ENCODE results near the gene SFT2D1.

- TF ChIP-seq EZH2phosphoT487 (IDR thresholded peaks at IDR 0.05) (no peak), CTCF (IDR thresholded peaks at IDR 0.05) (no peak), EZH2 (IDR thresholded peaks at IDR 0.05) (no peak)
These were observed 43.8 kb upstream of the SFT2D1 start for GRCh38 chr6:166386111-166386510.
